ENCODE measurements around the gene NCAM1.

Gene NCAM1

GRCh38 chr11:113124006-113124405 is 162.8 kb downstream of the NCAM1 start:
- H3K4me2 ChIP-seq (ENCODE audit: insufficient read depth, low read length): no peak overlapping the region
- no peak for TF ChIP-seq CTCF (IDR thresholded peaks at IDR 0.05; ENCODE audit: borderline replicate concordance, extremely low read depth, low read length, poor library complexity, severe bottlenecking)
- TF ChIP-seq EZH2 (IDR thresholded peaks at IDR 0.05; ENCODE audit: borderline replicate concordance, low read depth, low read length, severe bottlenecking): no peak

GRCh38 chr11:113124578-113124977 is 163.4 kb downstream of the NCAM1 start:
- Histone ChIP-seq H2AFZ (ENCODE audit: low read depth, low read length) (no peak overlapping the region), H3K36me3 (ENCODE audit: insufficient read depth, low read length) (no peaks in the 10 kb centered on the region), H3K9me3 (ENCODE audit: insufficient read depth, low read length, severe bottlenecking) (no peaks in the 10 kb centered on the region), H3K9ac (ENCODE audit: low read depth, low read length) (no peak overlapping the region), H3K27ac (ENCODE audit: low read length) (no peak overlapping the region), H3K4me1 (ENCODE audit: insufficient read depth, low read length) (no peaks in the 10 kb centered on the region), H3K79me2 (ENCODE audit: insufficient read depth, low read length) (no peaks in the 10 kb centered on the region), H3K4me2 (ENCODE audit: insufficient read depth, low read length) (no peak overlapping the region), H4K20me1 (ENCODE audit: insufficient read depth, low read length) (no peaks in the 10 kb centered on the region), H3K27me3 (ENCODE audit: insufficient read depth, low read length, poor library complexity) (peaks cover 9% of the 10 kb centered on the region), H3K4me3 (ENCODE audit: low read depth in 1 of 2, low read length in 2 of 2) (no peak overlapping the region)
- TF ChIP-seq EZH2 (IDR thresholded peaks at IDR 0.05; ENCODE audit: borderline replicate concordance, low read depth, low read length, severe bottlenecking) (no peak), CTCF (IDR thresholded peaks at IDR 0.05; ENCODE audit: borderline replicate concordance, extremely low read depth, low read length, poor library complexity, severe bottlenecking) (no peak)
- DNase-seq (no peak), ATAC-seq (ENCODE audit: insufficient read depth, low read depth) (no peak)

More at GRCh38 chr11:113124006-113124405, 162.8 kb downstream of the NCAM1 start:
- DNase-seq: no peak
- no peak overlapping the region for H3K27ac ChIP-seq (ENCODE audit: low read length)
- no peak for ATAC-seq (ENCODE audit: insufficient read depth, low read depth)
- H3K27me3 ChIP-seq (ENCODE audit: insufficient read depth, low read length, poor library complexity): peaks cover 9% of the 10 kb centered on the region
- no peaks in the 10 kb centered on the region for H3K36me3 ChIP-seq (ENCODE audit: insufficient read depth, low read length)
- no peak overlapping the region for H3K9ac ChIP-seq (ENCODE audit: low read depth, low read length)
- H4K20me1 ChIP-seq (ENCODE audit: insufficient read depth, low read length): no peaks in the 10 kb centered on the region
- no peaks in the 10 kb centered on the region for H3K79me2 ChIP-seq (ENCODE audit: insufficient read depth, low read length)
- H2AFZ ChIP-seq (ENCODE audit: low read depth, low read length): no peak overlapping the region
- no peaks in the 10 kb centered on the region for H3K4me1 ChIP-seq (ENCODE audit: insufficient read depth, low read length)
- H3K9me3 ChIP-seq (ENCODE audit: insufficient read depth, low read length, severe bottlenecking): no peaks in the 10 kb centered on the region
- H3K4me3 ChIP-seq (ENCODE audit: low read depth in 1 of 2, low read length in 2 of 2): no peak overlapping the region

GRCh38 chr11:113129261-113129992 is 168.2 kb downstream of the NCAM1 start:
- Histone ChIP-seq H4K20me1 (ENCODE audit: insufficient read depth, low read length) (no peaks in the 10 kb centered on the region), H3K27ac (ENCODE audit: low read length) (no peak overlapping the region), H3K36me3 (ENCODE audit: insufficient read depth, low read length) (no peaks in the 10 kb centered on the region), H3K9me3 (ENCODE audit: insufficient read depth, low read length, severe bottlenecking) (no peaks in the 10 kb centered on the region), H3K79me2 (ENCODE audit: insufficient read depth, low read length) (no peaks in the 10 kb centered on the region), H3K27me3 (ENCODE audit: insufficient read depth, low read length, poor library complexity) (peaks cover 10% of the 10 kb centered on the region), H2AFZ (ENCODE audit: low read depth, low read length) (no peak overlapping the region), H3K4me1 (ENCODE audit: insufficient read depth, low read length) (no peaks in the 10 kb centered on the region), H3K4me2 (ENCODE audit: insufficient read depth, low read length) (no peak overlapping the region), H3K9ac (ENCODE audit: low read depth, low read length) (no peak overlapping the region), H3K4me3 (ENCODE audit: low read depth in 1 of 2, low read length in 2 of 2) (no peak overlapping the region)
- ATAC-seq (ENCODE audit: insufficient read depth, low read depth) (no peak), DNase-seq (no peak)
- TF ChIP-seq EZH2 (IDR thresholded peaks at IDR 0.05; ENCODE audit: borderline replicate concordance, low read depth, low read length, severe bottlenecking): no peak
- no peak for TF ChIP-seq CTCF (IDR thresholded peaks at IDR 0.05; ENCODE audit: borderline replicate concordance, extremely low read depth, low read length, poor library complexity, severe bottlenecking)
